Keratinocyte (primary cell): ENCODE measurements around the gene SMG7.

Experiments
- EZH2 ChIP-seq: IDR thresholded peaks from one replicate; pipeline ENCODE4 v1.6.1; 2012; ENCODE audit warnings: inconsistent platforms, mild to moderate bottlenecking, low read length, moderate library complexity
- TF ChIP-seq, protein P1 (sequence below), 3 experiments: IDR thresholded peaks in 1 of 3; conservative IDR thresholded peaks in 1 of 3; optimal IDR thresholded peaks in 1 of 3; 2 replicates in 2 of 3; 3 replicates in 1 of 3; pipeline versions ENCODE3 to v1.5.1; 2011; ENCODE audit warnings: low read length in 3 of 3, mild to moderate bottlenecking in 3 of 3, moderate library complexity in 2 of 3, control low read depth in 1 of 3, inconsistent platforms in 1 of 3; ENCODE audit not compliant: insufficient read depth in 2 of 3; ENCODE audit errors: extremely low read depth in 1 of 3

DNA sequence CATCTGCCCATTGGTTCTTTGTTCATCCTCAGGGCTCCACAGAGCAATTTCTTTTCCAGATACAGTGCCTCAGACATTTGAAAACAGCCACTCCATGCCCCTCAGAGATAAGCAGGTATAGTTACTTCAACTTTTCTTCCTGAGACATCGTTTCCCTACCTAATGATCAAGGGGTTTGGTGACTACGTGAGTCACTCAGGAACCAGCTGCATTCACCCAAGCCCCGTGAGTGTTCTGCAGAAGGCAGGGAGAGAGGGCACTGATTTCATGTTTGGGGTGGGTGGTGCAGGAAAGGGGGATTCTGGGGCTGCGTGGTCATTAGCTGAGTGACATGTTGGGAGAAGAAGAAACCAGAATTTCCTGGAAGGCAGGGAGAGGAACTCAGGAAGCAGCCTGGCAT is 93.0 kb downstream of the SMG7 start:
- TF ChIP-seq, protein P1, sequence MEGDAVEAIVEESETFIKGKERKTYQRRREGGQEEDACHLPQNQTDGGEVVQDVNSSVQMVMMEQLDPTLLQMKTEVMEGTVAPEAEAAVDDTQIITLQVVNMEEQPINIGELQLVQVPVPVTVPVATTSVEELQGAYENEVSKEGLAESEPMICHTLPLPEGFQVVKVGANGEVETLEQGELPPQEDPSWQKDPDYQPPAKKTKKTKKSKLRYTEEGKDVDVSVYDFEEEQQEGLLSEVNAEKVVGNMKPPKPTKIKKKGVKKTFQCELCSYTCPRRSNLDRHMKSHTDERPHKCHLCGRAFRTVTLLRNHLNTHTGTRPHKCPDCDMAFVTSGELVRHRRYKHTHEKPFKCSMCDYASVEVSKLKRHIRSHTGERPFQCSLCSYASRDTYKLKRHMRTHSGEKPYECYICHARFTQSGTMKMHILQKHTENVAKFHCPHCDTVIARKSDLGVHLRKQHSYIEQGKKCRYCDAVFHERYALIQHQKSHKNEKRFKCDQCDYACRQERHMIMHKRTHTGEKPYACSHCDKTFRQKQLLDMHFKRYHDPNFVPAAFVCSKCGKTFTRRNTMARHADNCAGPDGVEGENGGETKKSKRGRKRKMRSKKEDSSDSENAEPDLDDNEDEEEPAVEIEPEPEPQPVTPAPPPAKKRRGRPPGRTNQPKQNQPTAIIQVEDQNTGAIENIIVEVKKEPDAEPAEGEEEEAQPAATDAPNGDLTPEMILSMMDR (optimal IDR thresholded peaks at IDR 0.05 in 1 of 3, IDR thresholded peaks at IDR 0.05 in 1 of 3, conservative IDR thresholded peaks at IDR 0.05 in 1 of 3; ENCODE audit: extremely low read depth in 1 of 3, insufficient read depth in 2 of 3, low read length in 3 of 3), result no peak
- no peak for TF ChIP-seq EZH2
